Measurements from ENCODE around the gene ISLR2. TPM values are rescaled to one million over a fixed set of nuclear protein-coding genes. Genes with fewer than 3 reads are reported as not detected.
A peak's percentile ranks its signal among the peaks of the same experiment; 100 is the strongest.
"Not testable (repeated sequence)": the region's sequence is repeated elsewhere in the genome, so short reads cannot be mapped to it uniquely, and the experiment has no call there.

Gene ISLR2, protein sequence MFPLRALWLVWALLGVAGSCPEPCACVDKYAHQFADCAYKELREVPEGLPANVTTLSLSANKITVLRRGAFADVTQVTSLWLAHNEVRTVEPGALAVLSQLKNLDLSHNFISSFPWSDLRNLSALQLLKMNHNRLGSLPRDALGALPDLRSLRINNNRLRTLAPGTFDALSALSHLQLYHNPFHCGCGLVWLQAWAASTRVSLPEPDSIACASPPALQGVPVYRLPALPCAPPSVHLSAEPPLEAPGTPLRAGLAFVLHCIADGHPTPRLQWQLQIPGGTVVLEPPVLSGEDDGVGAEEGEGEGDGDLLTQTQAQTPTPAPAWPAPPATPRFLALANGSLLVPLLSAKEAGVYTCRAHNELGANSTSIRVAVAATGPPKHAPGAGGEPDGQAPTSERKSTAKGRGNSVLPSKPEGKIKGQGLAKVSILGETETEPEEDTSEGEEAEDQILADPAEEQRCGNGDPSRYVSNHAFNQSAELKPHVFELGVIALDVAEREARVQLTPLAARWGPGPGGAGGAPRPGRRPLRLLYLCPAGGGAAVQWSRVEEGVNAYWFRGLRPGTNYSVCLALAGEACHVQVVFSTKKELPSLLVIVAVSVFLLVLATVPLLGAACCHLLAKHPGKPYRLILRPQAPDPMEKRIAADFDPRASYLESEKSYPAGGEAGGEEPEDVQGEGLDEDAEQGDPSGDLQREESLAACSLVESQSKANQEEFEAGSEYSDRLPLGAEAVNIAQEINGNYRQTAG
- 1 to 10 TPM; 1.9 to 4.3 TPM for total RNA-seq

DNA sequence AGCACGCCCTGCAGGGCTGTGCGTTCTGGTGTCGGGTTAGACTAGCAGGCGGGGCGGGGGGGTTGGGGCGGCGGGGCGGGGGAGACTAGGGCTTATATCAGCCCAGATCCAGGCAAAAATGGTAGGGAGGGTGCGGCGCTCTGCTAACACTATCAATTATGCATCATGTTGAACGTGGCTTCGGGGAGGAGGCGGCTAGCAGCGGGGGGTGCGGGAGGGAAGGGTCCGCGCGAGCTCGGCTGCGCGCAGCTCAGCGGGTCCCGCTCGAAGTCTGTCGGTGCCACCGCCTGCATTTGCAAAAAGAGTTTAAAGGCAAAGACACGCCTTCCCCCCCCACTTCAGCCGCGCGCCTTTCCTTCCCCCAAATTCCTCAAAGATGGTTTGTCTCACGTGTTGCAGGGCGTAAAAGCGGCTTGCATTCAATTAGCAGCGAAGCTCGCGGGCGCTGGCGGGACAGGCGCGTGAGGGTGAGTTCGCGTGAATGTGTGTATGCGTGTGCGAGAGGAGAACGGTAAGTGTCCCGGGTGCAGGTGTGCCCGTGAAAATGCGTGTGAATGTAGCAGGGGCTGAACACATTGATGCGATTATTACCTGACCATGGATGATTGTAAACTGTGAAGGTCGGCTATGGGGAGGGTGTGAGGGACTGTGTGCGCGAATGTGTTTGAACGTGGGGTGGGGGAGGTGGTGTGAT is at the start of gene ISLR2:
Gene ISLR2, plus strand, starts transcription at position 432 of the 694 bp plus-strand sequence. CDS start 2,169 bp downstream, outside the sequence.
- H3K4me3 ChIP-seq, result no peak within 1 kb of the TSS
- intact Hi-C loops (cut with DNase I), result no loop called here
- no peak for TF ChIP-seq POLR2A (IDR thresholded peaks at IDR 0.05)
- TF ChIP-seq POLR2AphosphoS5 (IDR thresholded peaks at IDR 0.05), result no peak
- TF ChIP-seq, protein P1, sequence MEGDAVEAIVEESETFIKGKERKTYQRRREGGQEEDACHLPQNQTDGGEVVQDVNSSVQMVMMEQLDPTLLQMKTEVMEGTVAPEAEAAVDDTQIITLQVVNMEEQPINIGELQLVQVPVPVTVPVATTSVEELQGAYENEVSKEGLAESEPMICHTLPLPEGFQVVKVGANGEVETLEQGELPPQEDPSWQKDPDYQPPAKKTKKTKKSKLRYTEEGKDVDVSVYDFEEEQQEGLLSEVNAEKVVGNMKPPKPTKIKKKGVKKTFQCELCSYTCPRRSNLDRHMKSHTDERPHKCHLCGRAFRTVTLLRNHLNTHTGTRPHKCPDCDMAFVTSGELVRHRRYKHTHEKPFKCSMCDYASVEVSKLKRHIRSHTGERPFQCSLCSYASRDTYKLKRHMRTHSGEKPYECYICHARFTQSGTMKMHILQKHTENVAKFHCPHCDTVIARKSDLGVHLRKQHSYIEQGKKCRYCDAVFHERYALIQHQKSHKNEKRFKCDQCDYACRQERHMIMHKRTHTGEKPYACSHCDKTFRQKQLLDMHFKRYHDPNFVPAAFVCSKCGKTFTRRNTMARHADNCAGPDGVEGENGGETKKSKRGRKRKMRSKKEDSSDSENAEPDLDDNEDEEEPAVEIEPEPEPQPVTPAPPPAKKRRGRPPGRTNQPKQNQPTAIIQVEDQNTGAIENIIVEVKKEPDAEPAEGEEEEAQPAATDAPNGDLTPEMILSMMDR (IDR thresholded peaks at IDR 0.05), result no peak
- H3K27ac ChIP-seq, result no peak within 1 kb of the TSS
- no peaks in the 10 kb centered on the region for H3K9me3 ChIP-seq
- peaks cover 7% of the 10 kb centered on the region for H3K4me1 ChIP-seq (replicated peaks)
- WGBS, result 3% methylated on average over 53 of the region's 53 CpGs
- DNase-seq (ENCODE audit: low spot score), result no peak
- no peaks in the 10 kb centered on the region for H3K36me3 ChIP-seq
- peaks cover 68% of the 10 kb centered on the region for H3K27me3 ChIP-seq (replicated peaks; ENCODE audit: insufficient read depth)

DNA sequence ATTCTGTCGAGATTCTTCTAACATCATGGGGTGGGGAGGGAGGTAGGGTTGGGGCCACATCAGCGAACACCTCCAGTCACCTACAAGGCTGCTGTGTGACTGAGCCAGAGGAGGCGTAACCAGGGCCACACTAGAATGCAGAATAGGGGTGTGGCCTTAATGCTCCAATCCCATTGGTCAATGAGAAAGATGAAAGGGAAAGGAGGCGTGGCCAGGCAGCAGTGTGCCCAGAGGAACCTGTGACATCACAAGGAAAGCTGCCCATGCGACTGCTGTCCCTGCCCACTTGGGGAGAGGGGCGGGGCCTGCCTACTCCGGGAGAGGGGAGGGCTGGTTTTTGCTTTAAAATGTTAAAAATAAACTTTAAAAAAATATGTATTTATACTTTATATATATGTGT is 47.9 kb upstream of the ISLR2 start, which contains the start of gene GOLGA6A:
Gene GOLGA6A, minus strand, starts transcription at position 101 of the 400 bp plus-strand sequence. Its CDS starts 41 bp downstream, at position 60.
- H3K27ac ChIP-seq; intact Hi-C loops (cut with DNase I); H3K9me3 ChIP-seq; H3K27me3 ChIP-seq (replicated peaks; ENCODE audit: insufficient read depth); H3K4me1 ChIP-seq (replicated peaks); H3K36me3 ChIP-seq; H3K4me3 ChIP-seq; DNase-seq (ENCODE audit: low spot score): not testable (repeated sequence)
- no CpG with 5 or more reads among the region's 7 CpGs for WGBS

DNA sequence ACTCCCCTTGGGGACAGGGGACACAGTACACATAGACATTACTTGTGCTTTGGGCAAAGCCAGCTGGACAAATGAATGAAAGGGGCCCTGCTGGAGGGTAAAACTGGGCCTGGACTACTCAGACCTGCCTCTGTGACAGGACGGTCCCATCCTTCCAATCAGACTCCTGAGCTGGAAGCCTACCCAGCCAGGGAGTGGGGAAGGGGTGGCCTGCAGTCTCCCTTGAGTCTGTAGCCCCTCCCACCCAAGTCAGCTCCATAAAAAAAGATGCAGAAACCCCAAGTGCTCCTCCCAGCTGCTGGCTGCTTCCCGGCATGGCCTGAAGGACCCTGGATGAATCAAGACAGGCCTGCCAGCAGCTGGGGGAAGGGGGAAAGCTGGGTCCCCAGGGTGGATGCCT is 35.8 kb upstream of the ISLR2 start:
- not testable (repeated sequence) for H3K27me3 ChIP-seq (replicated peaks; ENCODE audit: insufficient read depth); H3K9me3 ChIP-seq

DNA sequence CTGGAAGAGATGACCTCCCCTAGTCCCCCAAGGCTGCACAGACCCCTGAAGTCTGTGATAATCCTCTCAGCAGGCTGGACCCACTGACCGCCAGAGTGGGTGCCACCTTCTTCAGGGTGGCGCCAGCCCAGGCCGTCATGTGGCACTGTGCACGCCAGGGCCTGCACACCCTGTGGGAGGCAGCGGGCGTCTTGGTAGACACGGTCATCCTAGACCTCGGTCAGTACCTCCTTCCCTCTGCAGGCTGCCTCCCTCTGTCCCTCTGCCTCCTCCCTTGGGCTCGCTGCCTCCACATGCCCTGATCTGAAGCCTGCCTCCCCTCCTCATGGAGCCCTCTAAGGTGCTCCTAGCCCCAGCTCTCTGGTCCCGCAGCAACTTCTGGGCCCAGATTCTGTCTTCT is 34.8 kb upstream of the ISLR2 start:
- H3K4me1 ChIP-seq (replicated peaks); H3K4me3 ChIP-seq; H3K27ac ChIP-seq; intact Hi-C loops (cut with DNase I); H3K36me3 ChIP-seq; H3K27me3 ChIP-seq (replicated peaks; ENCODE audit: insufficient read depth); DNase-seq (ENCODE audit: low spot score); H3K9me3 ChIP-seq: not testable (repeated sequence)
- 72% methylated on average over 7 of the region's 10 CpGs for WGBS

More for the DNA sequence above, 35.8 kb upstream of the ISLR2 start:
- H3K4me1 ChIP-seq (replicated peaks); H3K27ac ChIP-seq; DNase-seq (ENCODE audit: low spot score); H3K36me3 ChIP-seq; intact Hi-C loops (cut with DNase I); H3K4me3 ChIP-seq: not testable (repeated sequence)
- no CpG with 5 or more reads among the region's 2 CpGs for WGBS

DNA sequence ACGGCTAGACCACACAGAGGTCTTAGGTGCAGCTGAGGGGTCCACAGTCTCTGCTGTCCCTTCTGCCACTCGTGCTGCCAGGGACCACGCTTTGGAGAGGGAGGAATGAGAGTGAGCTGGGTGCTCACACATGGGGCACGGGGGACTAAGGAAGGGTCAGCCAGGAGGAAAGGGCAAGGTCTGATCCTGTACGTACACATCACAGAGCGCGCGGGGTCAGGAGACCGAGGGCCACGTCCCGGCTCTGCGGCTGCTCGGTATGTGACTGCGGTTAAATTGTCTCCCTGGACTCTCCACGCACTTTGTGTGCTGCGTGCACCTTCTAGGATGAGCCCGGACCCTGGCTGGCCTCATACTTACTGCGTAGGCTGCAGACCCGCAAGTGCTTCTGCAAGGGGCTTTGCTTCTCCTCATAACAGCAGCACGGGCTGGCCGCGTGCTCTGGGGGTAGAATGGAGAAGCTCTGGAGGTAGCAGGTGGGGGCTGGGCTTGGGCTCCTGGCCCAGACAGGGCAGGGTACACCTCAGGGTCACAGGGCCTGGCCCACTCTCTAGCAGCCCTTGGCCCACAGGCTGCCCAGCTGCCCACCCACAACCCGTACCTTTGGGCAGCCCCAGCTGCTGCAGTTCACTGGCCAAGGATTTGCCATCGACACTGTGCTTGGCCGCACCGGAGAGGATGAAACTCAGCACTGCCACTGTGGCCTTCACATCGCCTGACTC is 33.5 kb upstream of the ISLR2 start:
- H3K9me3 ChIP-seq; H3K27me3 ChIP-seq (replicated peaks; ENCODE audit: insufficient read depth); H3K27ac ChIP-seq; DNase-seq (ENCODE audit: low spot score); H3K4me1 ChIP-seq (replicated peaks); H3K4me3 ChIP-seq; H3K36me3 ChIP-seq; intact Hi-C loops (cut with DNase I): not testable (repeated sequence)
- no CpG with 5 or more reads among the region's 27 CpGs for WGBS

DNA sequence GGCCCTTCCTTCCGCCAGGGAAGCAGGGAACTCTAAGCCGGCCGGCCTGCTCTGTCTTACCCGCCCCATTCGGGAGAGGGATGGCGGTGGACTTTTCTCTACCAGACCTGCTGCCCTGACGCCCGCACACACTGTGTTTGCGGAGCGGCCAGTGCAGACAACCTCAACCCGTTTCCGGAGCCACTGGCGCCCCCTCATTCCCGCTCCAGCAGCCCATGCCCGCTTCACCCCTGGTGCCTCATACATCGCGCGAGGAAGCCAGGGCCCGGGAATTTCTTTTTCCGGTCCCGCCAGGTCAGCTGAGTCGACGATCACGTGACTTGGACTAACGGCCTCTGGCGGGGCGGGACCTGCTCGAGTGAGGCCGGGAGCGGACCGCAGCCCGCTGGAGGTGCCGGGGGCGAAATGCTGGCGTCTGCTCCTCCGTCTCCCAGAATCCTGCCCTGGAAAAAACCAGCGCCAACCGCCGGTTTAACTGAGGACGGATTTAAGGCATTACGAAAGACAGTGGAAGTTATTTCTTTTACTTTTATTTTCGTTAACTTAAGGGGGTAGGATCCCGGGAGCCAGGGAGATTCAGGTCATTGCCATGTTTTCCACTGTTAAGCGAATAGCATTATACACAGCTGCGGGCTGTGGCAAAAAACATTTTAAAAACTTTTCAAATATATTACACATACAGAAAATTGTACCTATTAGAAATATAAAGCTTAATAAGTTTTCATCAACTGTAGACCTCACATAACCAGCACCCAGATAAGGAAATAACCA is 30.2 kb upstream of the ISLR2 start:
- peak; percentile 78 for DNase-seq (ENCODE audit: low spot score)
- H3K4me3 ChIP-seq, result peak overlapping the region; percentile 22 to 34
- intact Hi-C loops (cut with DNase I); H3K4me1 ChIP-seq (replicated peaks); H3K27ac ChIP-seq; H3K27me3 ChIP-seq (replicated peaks; ENCODE audit: insufficient read depth); H3K9me3 ChIP-seq; H3K36me3 ChIP-seq: not testable (repeated sequence)
- TF ChIP-seq POLR2AphosphoS5 (IDR thresholded peaks at IDR 0.05), result peak; percentile 80
- WGBS, result under 1% methylated on average over 18 of the region's 45 CpGs
